Measurements from ENCODE around the gene C4orf50. TPM values are rescaled to one million over a fixed set of nuclear protein-coding genes. Genes with fewer than 3 reads are reported as not detected.
"Not testable (repeated sequence)": the region's sequence is repeated elsewhere in the genome, so short reads cannot be mapped to it uniquely, and the experiment has no call there.

The C4orf50 gene
- total RNA-seq, 1 donor from 2014 or later: 0.16 TPM

- H3K9me3 Mint-ChIP-seq: no peaks in the 10 kb centered on the region
- H3K4me1 Mint-ChIP-seq: peaks cover 7% of the 10 kb centered on the region
- intact Hi-C loops (cut with micrococcal nuclease): no loop called here
- H3K4me3 Mint-ChIP-seq: no peak overlapping the region
- H3K27me3 Mint-ChIP-seq: peaks cover 6% of the 10 kb centered on the region
- no peaks in the 10 kb centered on the region for H3K36me3 Mint-ChIP-seq (ENCODE audit: low read depth)
- DNase-seq: no peak
- H3K27ac Mint-ChIP-seq: no peak overlapping the region
These were observed 62.4 kb downstream of the C4orf50 start for GRCh38 chr4:5955856-5956255.

GRCh38 chr4:5955201-5955821 lies 62.9 kb downstream of the C4orf50 start:
- H3K27me3 Mint-ChIP-seq: peaks cover 6% of the 10 kb centered on the region
- no peak for DNase-seq
- H3K9me3 Mint-ChIP-seq: no peaks in the 10 kb centered on the region
- H3K27ac Mint-ChIP-seq: no peak overlapping the region
- no peaks in the 10 kb centered on the region for H3K36me3 Mint-ChIP-seq (ENCODE audit: low read depth)
- intact Hi-C loops (cut with micrococcal nuclease): no loop called here
- H3K4me1 Mint-ChIP-seq: peaks cover 7% of the 10 kb centered on the region
- H3K4me3 Mint-ChIP-seq: no peak overlapping the region

GRCh38 chr4:5954056-5954760 lies 64.0 kb downstream of the C4orf50 start:
- Mint-ChIP-seq H3K27ac (no peak overlapping the region), H3K27me3 (peaks cover 6% of the 10 kb centered on the region), H3K4me3 (no peak overlapping the region), H3K9me3 (no peaks in the 10 kb centered on the region), H3K36me3 (ENCODE audit: low read depth) (no peaks in the 10 kb centered on the region), H3K4me1 (peaks cover 7% of the 10 kb centered on the region)
- intact Hi-C loops (cut with micrococcal nuclease): no loop called here
- no peak for DNase-seq

- no peaks in the 10 kb centered on the region for H3K36me3 Mint-ChIP-seq (ENCODE audit: low read depth)
- H3K9me3 Mint-ChIP-seq: no peaks in the 10 kb centered on the region
- no peak overlapping the region for H3K4me3 Mint-ChIP-seq
- DNase-seq: no peak
- intact Hi-C loops (cut with micrococcal nuclease): no loop called here
- H3K27me3 Mint-ChIP-seq: peaks cover 6% of the 10 kb centered on the region
- H3K4me1 Mint-ChIP-seq: peaks cover 7% of the 10 kb centered on the region
- no peak overlapping the region for H3K27ac Mint-ChIP-seq
These were observed 65.0 kb downstream of the C4orf50 start for GRCh38 chr4:5952975-5953951.

GRCh38 chr4:5952286-5952974 lies 65.8 kb downstream of the C4orf50 start:
- Mint-ChIP-seq H3K27me3 (peaks cover 6% of the 10 kb centered on the region), H3K4me3 (no peak overlapping the region), H3K36me3 (ENCODE audit: low read depth) (no peaks in the 10 kb centered on the region), H3K9me3 (no peaks in the 10 kb centered on the region), H3K27ac (no peak overlapping the region), H3K4me1 (peaks cover 7% of the 10 kb centered on the region)
- no peak for DNase-seq
- intact Hi-C loops (cut with micrococcal nuclease): no loop called here

- DNase-seq; H3K4me3 Mint-ChIP-seq; H3K9me3 Mint-ChIP-seq; H3K27ac Mint-ChIP-seq; intact Hi-C loops (cut with micrococcal nuclease); H3K27me3 Mint-ChIP-seq; H3K36me3 Mint-ChIP-seq (ENCODE audit: low read depth); H3K4me1 Mint-ChIP-seq: not testable (repeated sequence)
These were observed 71.6 kb downstream of the C4orf50 start for GRCh38 chr4:5946653-5947052.

- Mint-ChIP-seq H3K36me3 (ENCODE audit: low read depth) (no peaks in the 10 kb centered on the region), H3K27me3 (no peaks in the 10 kb centered on the region), H3K4me1 (peaks cover 6% of the 10 kb centered on the region), H3K9me3 (no peaks in the 10 kb centered on the region), H3K4me3 (no peak overlapping the region), H3K27ac (no peak overlapping the region)
- no peak for DNase-seq
- intact Hi-C loops (cut with micrococcal nuclease): no loop called here
These were observed 72.3 kb downstream of the C4orf50 start for GRCh38 chr4:5945936-5946335.

GRCh38 chr4:5945171-5945570 lies 73.1 kb downstream of the C4orf50 start:
- Mint-ChIP-seq H3K36me3 (ENCODE audit: low read depth) (no peaks in the 10 kb centered on the region), H3K27me3 (no peaks in the 10 kb centered on the region), H3K9me3 (peaks cover 4% of the 10 kb centered on the region), H3K4me1 (peaks cover 6% of the 10 kb centered on the region), H3K27ac (no peak overlapping the region), H3K4me3 (no peak overlapping the region)
- intact Hi-C loops (cut with micrococcal nuclease): no loop called here
- no peak for DNase-seq

- H3K27ac Mint-ChIP-seq: no peak overlapping the region
- peaks cover 6% of the 10 kb centered on the region for H3K4me1 Mint-ChIP-seq
- peaks cover 4% of the 10 kb centered on the region for H3K9me3 Mint-ChIP-seq
- DNase-seq: no peak
- no peaks in the 10 kb centered on the region for H3K27me3 Mint-ChIP-seq
- H3K4me3 Mint-ChIP-seq: no peak overlapping the region
- H3K36me3 Mint-ChIP-seq (ENCODE audit: low read depth): no peaks in the 10 kb centered on the region
- intact Hi-C loops (cut with micrococcal nuclease): no loop called here
These were observed 74.7 kb downstream of the C4orf50 start for GRCh38 chr4:5943561-5943960.

- Mint-ChIP-seq H3K4me1 (peaks cover 6% of the 10 kb centered on the region), H3K27ac (no peak overlapping the region), H3K9me3 (peaks cover 4% of the 10 kb centered on the region), H3K27me3 (no peaks in the 10 kb centered on the region), H3K4me3 (no peak overlapping the region), H3K36me3 (ENCODE audit: low read depth) (no peaks in the 10 kb centered on the region)
- DNase-seq: no peak
- intact Hi-C loops (cut with micrococcal nuclease): no loop called here
These were observed 75.3 kb downstream of the C4orf50 start for GRCh38 chr4:5942947-5943346.

GRCh38 chr4:5941601-5942000 lies 76.6 kb downstream of the C4orf50 start:
- Mint-ChIP-seq H3K27ac (no peak overlapping the region), H3K27me3 (no peaks in the 10 kb centered on the region), H3K36me3 (ENCODE audit: low read depth) (no peaks in the 10 kb centered on the region), H3K9me3 (peaks cover 4% of the 10 kb centered on the region), H3K4me3 (no peak overlapping the region), H3K4me1 (peaks cover 6% of the 10 kb centered on the region)
- no peak for DNase-seq
- intact Hi-C loops (cut with micrococcal nuclease): no loop called here

GRCh38 chr4:5940470-5941203 lies 77.6 kb downstream of the C4orf50 start:
- Mint-ChIP-seq H3K4me1 (peaks cover 6% of the 10 kb centered on the region), H3K4me3 (no peak overlapping the region), H3K27ac (no peak overlapping the region), H3K9me3 (peaks cover 4% of the 10 kb centered on the region), H3K36me3 (ENCODE audit: low read depth) (no peaks in the 10 kb centered on the region), H3K27me3 (no peaks in the 10 kb centered on the region)
- DNase-seq: no peak
- intact Hi-C loops (cut with micrococcal nuclease): no loop called here

Data from activated CD4-positive, alpha-beta T cell treated with anti-CD3 and anti-CD28 coated beads, Interleukin-2, amount 10 ng/mL, durations not matched to agents 24 days and 14 days (primary cell).